T-helper 2 cell treated with Interferon-gamma antibody and Interleukin-4, amounts not matched to agents 5 μg/mL and 100 μg/mL, for 36 hours (primary cell): Measurements from ENCODE around the gene BACH2.

Experiments used
- DNase-seq: peaks from one replicate; pipeline ENCODE4 v3.0.0; 2021; ENCODE audit warnings: low spot score
- H3K27ac Mint-ChIP-seq: one replicate; pipeline ENCODE4 v1.8.0; 2021; ENCODE audit warnings: mild to moderate bottlenecking, mixed read lengths
- H3K27me3 Mint-ChIP-seq: one replicate; pipeline ENCODE4 v1.8.0; 2021; ENCODE audit warnings: low read depth, mixed read lengths
- H3K36me3 Mint-ChIP-seq: one replicate; pipeline ENCODE4 v1.8.0; 2021; ENCODE audit warnings: low read depth, mixed read lengths
- H3K4me1 Mint-ChIP-seq: one replicate; pipeline ENCODE4 v1.8.0; 2021; ENCODE audit warnings: low read depth, mixed read lengths
- H3K4me3 Mint-ChIP-seq: one replicate; pipeline ENCODE4 v1.8.0; 2022; ENCODE audit warnings: mild to moderate bottlenecking, moderate library complexity, mixed read lengths
- H3K9me3 Mint-ChIP-seq: one replicate; pipeline ENCODE4 v1.8.0; 2021; ENCODE audit warnings: mixed read lengths

Gene BACH2

GRCh38 chr6:90194371-90194841, 102.2 kb downstream of the BACH2 start:
- H3K27ac Mint-ChIP-seq: no peak overlapping the region
- H3K9me3 Mint-ChIP-seq: peaks cover 18% of the 10 kb centered on the region
- peaks cover 45% of the 10 kb centered on the region for H3K36me3 Mint-ChIP-seq
- H3K4me3 Mint-ChIP-seq: no peak overlapping the region
- peaks cover 6% of the 10 kb centered on the region for H3K27me3 Mint-ChIP-seq
- H3K4me1 Mint-ChIP-seq: peaks cover 48% of the 10 kb centered on the region
- DNase-seq: no peak

GRCh38 chr6:90193359-90193758, 103.3 kb downstream of the BACH2 start:
- DNase-seq: no peak
- H3K27me3 Mint-ChIP-seq: peaks cover 6% of the 10 kb centered on the region
- peaks cover 53% of the 10 kb centered on the region for H3K4me1 Mint-ChIP-seq
- peak overlapping the region; percentile 55 for H3K27ac Mint-ChIP-seq
- peaks cover 14% of the 10 kb centered on the region for H3K9me3 Mint-ChIP-seq
- H3K36me3 Mint-ChIP-seq: peaks cover 36% of the 10 kb centered on the region
- H3K4me3 Mint-ChIP-seq: peak overlapping the region; percentile 29

DNA sequence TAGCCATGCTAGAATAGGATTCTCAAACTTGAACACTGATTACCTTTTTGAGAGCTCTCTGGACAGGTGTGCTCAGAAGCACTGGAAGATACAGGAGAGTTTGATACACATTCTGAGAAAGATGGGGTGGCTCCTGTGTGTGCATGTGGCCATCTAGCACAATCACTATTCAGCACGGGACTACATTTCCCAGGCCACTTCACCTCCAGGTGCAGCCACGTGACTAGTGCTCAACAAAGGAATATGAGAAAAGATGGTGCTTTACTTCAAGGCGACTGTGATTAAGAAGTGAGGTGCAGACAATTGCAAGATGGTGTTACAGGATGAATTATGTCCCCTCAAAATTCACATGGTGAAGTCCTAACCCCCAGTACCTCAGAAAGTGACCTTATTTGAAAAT, 103.8 kb downstream of the BACH2 start:
- Mint-ChIP-seq H3K36me3 (peaks cover 31% of the 10 kb centered on the region), H3K27ac (no peak overlapping the region), H3K9me3 (peaks cover 11% of the 10 kb centered on the region), H3K4me1 (peaks cover 53% of the 10 kb centered on the region), H3K27me3 (peaks cover 6% of the 10 kb centered on the region), H3K4me3 (peak overlapping the region; percentile 12)
- no peak for DNase-seq

GRCh38 chr6:90190752-90191395, 105.8 kb downstream of the BACH2 start:
- no peak for DNase-seq
- Mint-ChIP-seq H3K27me3 (peaks cover 6% of the 10 kb centered on the region), H3K36me3 (peaks cover 23% of the 10 kb centered on the region), H3K4me3 (peak overlapping the region; percentile 49), H3K9me3 (no peaks in the 10 kb centered on the region), H3K27ac (peak overlapping the region; percentile 70), H3K4me1 (peaks cover 71% of the 10 kb centered on the region)

DNA sequence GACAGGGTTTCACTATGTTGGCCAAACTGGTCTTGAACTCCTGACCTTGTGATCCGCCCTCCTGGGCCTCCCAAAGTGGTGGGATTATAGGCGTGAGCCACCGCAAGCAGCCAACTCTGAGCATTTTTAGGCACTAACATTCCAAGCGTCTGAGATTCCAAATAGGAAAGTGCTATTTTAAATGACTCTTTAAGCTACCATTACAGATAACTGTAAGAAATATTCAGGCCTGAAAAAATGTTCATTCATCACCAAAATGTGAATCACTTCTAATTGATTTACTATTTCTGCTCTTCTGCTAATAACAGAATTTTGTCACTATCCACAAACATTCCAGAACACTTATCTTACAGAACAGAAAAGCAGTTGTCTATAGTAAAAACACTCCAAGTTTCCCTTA, 106.5 kb downstream of the BACH2 start:
- peaks cover 70% of the 10 kb centered on the region for H3K4me1 Mint-ChIP-seq

DNA sequence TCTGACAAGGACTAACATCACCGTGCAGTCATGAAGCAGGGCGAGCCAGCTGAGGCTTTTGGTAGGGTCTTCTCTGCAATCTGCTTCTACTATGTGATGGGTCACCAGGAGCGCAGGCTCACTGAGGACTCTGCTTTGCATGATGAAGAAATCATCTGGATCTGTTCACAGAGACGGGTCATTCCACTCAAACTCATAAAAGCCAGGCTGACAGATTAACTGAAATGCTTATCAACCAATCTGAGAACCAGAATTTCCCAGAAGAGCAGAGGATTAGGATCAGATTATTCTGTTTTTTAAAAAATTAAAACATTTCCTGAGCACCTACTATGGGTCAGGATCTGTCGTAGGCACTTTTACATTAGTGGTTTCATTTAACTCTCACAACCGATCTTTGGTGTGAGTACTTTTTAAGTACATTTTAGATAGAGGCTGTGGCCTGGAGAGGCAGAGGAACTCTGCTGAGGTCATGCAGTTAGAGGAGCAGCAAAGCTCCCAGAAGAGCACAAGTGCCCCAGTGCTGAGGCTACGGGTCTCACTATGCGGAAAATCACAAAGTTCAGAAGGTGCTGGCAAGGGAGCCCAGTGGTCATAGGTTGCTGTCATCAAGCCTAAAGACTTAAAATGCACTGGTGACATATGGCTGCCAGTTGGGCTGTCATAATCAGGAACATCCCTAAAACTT, 109.1 kb downstream of the BACH2 start:
- H3K27ac Mint-ChIP-seq: peak overlapping the region; percentile 92
- no peak for DNase-seq
- peaks cover 71% of the 10 kb centered on the region for H3K4me1 Mint-ChIP-seq
- no peaks in the 10 kb centered on the region for H3K9me3 Mint-ChIP-seq
- H3K4me3 Mint-ChIP-seq: peak overlapping the region; percentile 83
- no peaks in the 10 kb centered on the region for H3K27me3 Mint-ChIP-seq
- H3K36me3 Mint-ChIP-seq: peaks cover 17% of the 10 kb centered on the region

More for the DNA sequence above, 106.5 kb downstream of the BACH2 start:
- Mint-ChIP-seq H3K36me3 (peaks cover 20% of the 10 kb centered on the region), H3K9me3 (no peaks in the 10 kb centered on the region), H3K27ac (no peak overlapping the region), H3K4me3 (no peak overlapping the region), H3K27me3 (peaks cover 2% of the 10 kb centered on the region)
- no peak for DNase-seq

DNA sequence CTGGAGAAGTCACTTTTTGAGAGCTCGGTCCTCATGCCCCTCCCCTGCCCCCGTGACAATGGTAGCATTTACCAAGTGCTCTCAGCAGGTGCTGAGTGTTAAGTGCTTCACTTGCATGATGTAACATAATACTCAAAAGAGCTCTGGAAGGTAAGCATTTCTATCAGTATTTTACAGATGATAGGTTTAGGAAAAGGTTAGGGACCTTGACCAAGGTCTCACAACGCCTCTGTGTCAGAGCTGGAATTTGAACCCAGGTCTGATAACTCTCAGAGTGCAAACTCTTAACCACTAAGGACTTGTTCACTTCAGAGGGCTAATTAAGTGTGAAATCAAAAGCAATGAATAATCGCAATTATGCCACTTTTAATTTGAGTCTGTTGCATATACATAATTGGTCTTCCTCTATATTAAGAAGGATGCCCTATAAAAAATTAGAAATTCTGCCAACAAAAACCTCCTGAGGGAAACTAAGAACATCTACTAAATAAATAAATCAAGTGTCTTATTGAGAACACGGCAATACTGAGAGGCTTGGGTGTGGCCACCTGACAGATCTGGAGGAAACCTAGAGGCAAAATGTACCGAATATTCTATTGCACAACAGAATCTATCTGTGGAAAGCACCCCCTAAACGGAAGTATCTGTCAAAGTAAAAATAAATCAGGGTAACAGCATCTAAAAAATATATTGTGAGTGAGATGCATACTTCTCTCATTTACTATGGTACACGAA, 109.8 kb downstream of the BACH2 start:
- peak overlapping the region; percentile 83 for H3K4me3 Mint-ChIP-seq
- H3K4me1 Mint-ChIP-seq: peaks cover 71% of the 10 kb centered on the region
- no peaks in the 10 kb centered on the region for H3K9me3 Mint-ChIP-seq
- H3K36me3 Mint-ChIP-seq: peaks cover 20% of the 10 kb centered on the region
- peak overlapping the region; percentile 92 for H3K27ac Mint-ChIP-seq
- no peak for DNase-seq
- no peaks in the 10 kb centered on the region for H3K27me3 Mint-ChIP-seq

- no peaks in the 10 kb centered on the region for H3K9me3 Mint-ChIP-seq
- DNase-seq: no peak
- H3K36me3 Mint-ChIP-seq: peaks cover 20% of the 10 kb centered on the region
- peak overlapping the region; percentile 83 for H3K4me3 Mint-ChIP-seq
- H3K4me1 Mint-ChIP-seq: peaks cover 75% of the 10 kb centered on the region
- H3K27ac Mint-ChIP-seq: peak overlapping the region; percentile 92
- no peaks in the 10 kb centered on the region for H3K27me3 Mint-ChIP-seq
Measured at GRCh38 chr6:90186026-90186425, 110.6 kb downstream of the BACH2 start.

- Mint-ChIP-seq H3K9me3 (peaks cover 6% of the 10 kb centered on the region), H3K36me3 (peaks cover 14% of the 10 kb centered on the region), H3K4me3 (peak overlapping the region; percentile 16), H3K27me3 (no peaks in the 10 kb centered on the region), H3K27ac (no peak overlapping the region), H3K4me1 (peaks cover 65% of the 10 kb centered on the region)
- DNase-seq: no peak
Measured at GRCh38 chr6:90184334-90185298, 112.0 kb downstream of the BACH2 start.

GRCh38 chr6:90183587-90184333, 112.9 kb downstream of the BACH2 start:
- H3K27ac Mint-ChIP-seq: no peak overlapping the region
- H3K9me3 Mint-ChIP-seq: peaks cover 6% of the 10 kb centered on the region
- H3K4me3 Mint-ChIP-seq: peak overlapping the region; percentile 12
- no peaks in the 10 kb centered on the region for H3K27me3 Mint-ChIP-seq
- H3K4me1 Mint-ChIP-seq: peaks cover 65% of the 10 kb centered on the region
- no peak for DNase-seq
- H3K36me3 Mint-ChIP-seq: peaks cover 12% of the 10 kb centered on the region

GRCh38 chr6:90180526-90180925, 116.1 kb downstream of the BACH2 start:
- no peak for DNase-seq
- Mint-ChIP-seq H3K4me3 (no peak overlapping the region), H3K4me1 (peaks cover 72% of the 10 kb centered on the region), H3K9me3 (peaks cover 6% of the 10 kb centered on the region), H3K36me3 (peaks cover 10% of the 10 kb centered on the region), H3K27ac (no peak overlapping the region), H3K27me3 (no peaks in the 10 kb centered on the region)

DNA sequence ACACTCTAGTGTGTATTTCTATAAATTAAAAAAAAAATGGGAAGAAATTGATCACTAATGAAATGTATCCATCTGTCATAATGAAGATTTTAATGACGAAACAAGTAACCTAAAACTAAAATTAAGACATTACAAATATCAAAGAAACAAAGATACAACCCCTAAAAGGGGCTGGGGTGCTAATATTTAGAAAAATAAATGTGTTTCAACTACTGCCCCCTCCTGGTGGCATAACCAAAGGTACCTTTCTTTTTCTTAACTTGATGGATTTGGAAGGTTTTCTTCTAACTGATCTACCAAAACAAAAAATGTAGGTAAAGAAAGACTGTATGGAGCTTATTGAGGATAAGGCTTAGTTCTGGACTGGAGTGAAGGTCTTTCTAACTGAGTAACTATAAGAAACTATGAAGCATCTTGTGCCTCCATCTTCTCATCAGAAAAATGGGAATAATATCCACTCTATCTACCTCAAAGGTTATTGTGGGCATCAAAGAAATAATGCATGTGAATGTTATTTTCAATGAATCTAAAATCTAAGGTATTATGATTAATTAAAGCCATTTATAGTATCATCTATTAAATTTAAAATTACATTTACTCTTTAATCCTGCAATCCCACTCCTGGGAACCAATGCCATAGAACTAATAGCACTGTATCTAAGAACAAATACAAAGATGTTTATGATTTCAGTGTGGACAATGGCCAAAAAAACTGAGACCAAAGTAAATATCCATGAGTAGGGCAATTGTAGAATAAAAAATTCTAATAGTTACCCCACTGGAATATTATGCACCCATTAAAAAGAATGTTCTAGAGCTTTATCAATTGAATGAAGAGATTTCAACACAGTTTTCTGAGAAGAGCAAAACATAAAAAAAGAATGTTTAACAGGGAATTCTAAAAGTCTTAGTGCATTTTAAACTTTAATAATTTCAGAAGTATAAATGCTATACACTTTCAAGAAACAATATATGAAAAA, 117.2 kb downstream of the BACH2 start:
- no peak overlapping the region for H3K27ac Mint-ChIP-seq
- peaks cover 10% of the 10 kb centered on the region for H3K36me3 Mint-ChIP-seq
- no peaks in the 10 kb centered on the region for H3K27me3 Mint-ChIP-seq
- peaks cover 69% of the 10 kb centered on the region for H3K4me1 Mint-ChIP-seq
- DNase-seq: no peak
- peak overlapping the region; percentile 74 for H3K4me3 Mint-ChIP-seq
- H3K9me3 Mint-ChIP-seq: peaks cover 6% of the 10 kb centered on the region
